Skin epidermis (tissue), 12 donors: ENCODE results near the gene RPL39L.

ENCODE experiments used
- H3K27ac ChIP-seq, 21 experiments: fragments of 200-600 bp; sonication (generic) in 11 of 21; one replicate each; pipeline ENCODE4 v1.5.0; 2020; ENCODE audit warnings: mild to moderate bottlenecking in 3 of 21, inconsistent platforms in 2 of 21, moderate library complexity in 2 of 21
- H3K4me3 ChIP-seq, 7 experiments: fragments of 200-600 bp; sonication (generic) in 2 of 7; one replicate each; pipeline ENCODE4 v1.5.0; 2020; ENCODE audit warnings: inconsistent platforms in 2 of 7, mild to moderate bottlenecking in 2 of 7, moderate library complexity in 1 of 7

The RPL39L gene

GRCh38 chr3:187073581-187074098 is 65.7 kb downstream of the RPL39L start:
- no peak overlapping the region for H3K4me3 ChIP-seq
- no peak overlapping the region for H3K27ac ChIP-seq

GRCh38 chr3:187072511-187072910 is 66.8 kb downstream of the RPL39L start:
- Histone ChIP-seq H3K4me3 (no peak overlapping the region), H3K27ac (no peak overlapping the region)

- Histone ChIP-seq H3K4me3 (no peak overlapping the region), H3K27ac (no peak overlapping the region)
These were observed 67.2 kb downstream of the RPL39L start for GRCh38 chr3:187072102-187072501.
